ENCODE measurements around the gene ELL. TPM values are rescaled to one million over a fixed set of nuclear protein-coding genes. Genes with fewer than 3 reads are reported as not detected.

ELL gene
- polyA plus RNA-seq, 1 donor from 2014 or later: 7.2 TPM

- H2AFZ ChIP-seq (ENCODE audit: low read depth, low read length): peak within 1 kb of the TSS; percentile 45
- H4K20me1 ChIP-seq (ENCODE audit: insufficient read depth): no peaks in the 10 kb centered on the region
- H3K9ac ChIP-seq (ENCODE audit: low read length): peak within 1 kb of the TSS; percentile 76
- no peaks in the 10 kb centered on the region for H3K36me3 ChIP-seq (ENCODE audit: insufficient read depth, low read length)
- H3K79me2 ChIP-seq (replicated peaks; ENCODE audit: insufficient read depth, low read length): no peaks in the 10 kb centered on the region
- H3K27me3 ChIP-seq (ENCODE audit: insufficient read depth, low read depth, low read length): no peaks in the 10 kb centered on the region
- no peaks in the 10 kb centered on the region for H3K9me3 ChIP-seq (ENCODE audit: low read length)
- peak within 1 kb of the TSS; percentile 89 for H3K4me3 ChIP-seq (ENCODE audit: low read length)
- peak within 1 kb of the TSS; percentile 57 for H3K27ac ChIP-seq (ENCODE audit: low read length)
- H3K9me2 ChIP-seq (ENCODE audit: insufficient read depth, low read length): no peaks in the 10 kb centered on the region
- peak; percentile 63 for TF ChIP-seq POLR2AphosphoS5 (IDR thresholded peaks at IDR 0.05)
- TF ChIP-seq SMC3 (conservative IDR thresholded peaks at IDR 0.05; ENCODE audit: poor library complexity): no peak
- TF ChIP-seq MXI1 (conservative IDR thresholded peaks at IDR 0.05; ENCODE audit: poor library complexity, severe bottlenecking): peak; percentile 61
- peak within 1 kb of the TSS; percentile 30 for H3K4me2 ChIP-seq (ENCODE audit: low read length)
- H3F3A ChIP-seq (ENCODE audit: insufficient read depth, low read length, poor library complexity, severe bottlenecking): peaks cover 3% of the 10 kb centered on the region
Observed at GRCh38 chr19:18437491-18438330, 84.2 kb downstream of the ELL start, which contains the start of gene ISYNA1. Gene ISYNA1 (minus strand): TSS chr19:18438133. CDS start chr19:18437979, 154 bp downstream.

GRCh38 chr19:18436671-18437490 is 85.0 kb downstream of the ELL start:
- H3K4me2 ChIP-seq (ENCODE audit: low read length): peak overlapping the region; percentile 30
- TF ChIP-seq REST (IDR thresholded peaks at IDR 0.05; ENCODE audit: borderline replicate concordance) (no peak), MXI1 (conservative IDR thresholded peaks at IDR 0.05; ENCODE audit: poor library complexity, severe bottlenecking) (no peak), POLR2AphosphoS5 (IDR thresholded peaks at IDR 0.05) (peak; percentile 11)
- H3K9me3 ChIP-seq (ENCODE audit: low read length): no peaks in the 10 kb centered on the region
- H4K20me1 ChIP-seq (ENCODE audit: insufficient read depth): no peaks in the 10 kb centered on the region
- peak overlapping the region; percentile 76 for H3K9ac ChIP-seq (ENCODE audit: low read length)
- H3K27ac ChIP-seq (ENCODE audit: low read length): peak overlapping the region; percentile 57
- peaks cover 3% of the 10 kb centered on the region for H3F3A ChIP-seq (ENCODE audit: insufficient read depth, low read length, poor library complexity, severe bottlenecking)
- peak overlapping the region; percentile 89 for H3K4me3 ChIP-seq (ENCODE audit: low read length)
- no peak overlapping the region for H2AFZ ChIP-seq (ENCODE audit: low read depth, low read length)
- H3K27me3 ChIP-seq (ENCODE audit: insufficient read depth, low read depth, low read length): no peaks in the 10 kb centered on the region
- H3K79me2 ChIP-seq (replicated peaks; ENCODE audit: insufficient read depth, low read length): no peaks in the 10 kb centered on the region
- H3K36me3 ChIP-seq (ENCODE audit: insufficient read depth, low read length): no peaks in the 10 kb centered on the region
- H3K9me2 ChIP-seq (ENCODE audit: insufficient read depth, low read length): no peaks in the 10 kb centered on the region

GRCh38 chr19:18435842-18436670 is 85.8 kb downstream of the ELL start:
- Histone ChIP-seq H2AFZ (ENCODE audit: low read depth, low read length) (no peak overlapping the region), H3K4me2 (ENCODE audit: low read length) (no peak overlapping the region), H3K36me3 (ENCODE audit: insufficient read depth, low read length) (no peaks in the 10 kb centered on the region), H4K20me1 (ENCODE audit: insufficient read depth) (no peaks in the 10 kb centered on the region), H3K9ac (ENCODE audit: low read length) (no peak overlapping the region), H3F3A (ENCODE audit: insufficient read depth, low read length, poor library complexity, severe bottlenecking) (peaks cover 3% of the 10 kb centered on the region), H3K9me2 (ENCODE audit: insufficient read depth, low read length) (no peaks in the 10 kb centered on the region), H3K27me3 (ENCODE audit: insufficient read depth, low read depth, low read length) (no peaks in the 10 kb centered on the region), H3K79me2 (replicated peaks; ENCODE audit: insufficient read depth, low read length) (no peaks in the 10 kb centered on the region), H3K27ac (ENCODE audit: low read length) (no peak overlapping the region), H3K9me3 (ENCODE audit: low read length) (no peaks in the 10 kb centered on the region), H3K4me3 (ENCODE audit: low read length) (peak overlapping the region; percentile 89)
- TF ChIP-seq EZH2 (IDR thresholded peaks at IDR 0.05; ENCODE audit: borderline replicate concordance, insufficient read depth, low read length, poor library complexity, severe bottlenecking) (no peak), RAD21 (conservative IDR thresholded peaks at IDR 0.05) (no peak), SMC3 (conservative IDR thresholded peaks at IDR 0.05; ENCODE audit: poor library complexity) (no peak), EP300 (conservative IDR thresholded peaks at IDR 0.05; ENCODE audit: poor library complexity, severe bottlenecking) (no peak), CTCF (IDR thresholded peaks at IDR 0.05; ENCODE audit: poor library complexity, severe bottlenecking) (no peak), TAF1 (IDR thresholded peaks at IDR 0.05; ENCODE audit: low read depth) (no peak), MXI1 (conservative IDR thresholded peaks at IDR 0.05; ENCODE audit: poor library complexity, severe bottlenecking) (no peak)
